ENCODE results near the gene ADAMTS2.

ADAMTS2 gene

GRCh38 chr5:179139111-179139935 is 205.9 kb downstream of the ADAMTS2 start:
- DNase-seq (ENCODE audit: low spot score), result no peak

- no peak for DNase-seq (ENCODE audit: low spot score)
Measured at GRCh38 chr5:179138568-179138925, 206.7 kb downstream of the ADAMTS2 start.

- no peak for DNase-seq (ENCODE audit: low spot score)
Measured at GRCh38 chr5:179137643-179138567, 207.4 kb downstream of the ADAMTS2 start.

GRCh38 chr5:179137016-179137642 is 208.1 kb downstream of the ADAMTS2 start:
- DNase-seq (ENCODE audit: low spot score), result no peak

- no peak for DNase-seq (ENCODE audit: low spot score)
Measured at GRCh38 chr5:179135441-179136215, 209.6 kb downstream of the ADAMTS2 start.

- no peak for DNase-seq (ENCODE audit: low spot score)
Measured at GRCh38 chr5:179135006-179135405, 210.3 kb downstream of the ADAMTS2 start.

GRCh38 chr5:179134511-179134910 is 210.8 kb downstream of the ADAMTS2 start:
- no peak for DNase-seq (ENCODE audit: low spot score)

- DNase-seq (ENCODE audit: low spot score), result no peak
Measured at GRCh38 chr5:179132586-179133355, 212.5 kb downstream of the ADAMTS2 start.

GRCh38 chr5:179131886-179132585 is 213.2 kb downstream of the ADAMTS2 start:
- no peak for DNase-seq (ENCODE audit: low spot score)

- no peak for DNase-seq (ENCODE audit: low spot score)
Measured at GRCh38 chr5:179131321-179131835, 213.9 kb downstream of the ADAMTS2 start.

- DNase-seq (ENCODE audit: low spot score), result no peak
Measured at GRCh38 chr5:179130101-179130681, 215.1 kb downstream of the ADAMTS2 start.

GRCh38 chr5:179129607-179130071 is 215.6 kb downstream of the ADAMTS2 start:
- no peak for DNase-seq (ENCODE audit: low spot score)

GRCh38 chr5:179128976-179129375 is 216.3 kb downstream of the ADAMTS2 start:
- DNase-seq (ENCODE audit: low spot score), result no peak

- no peak for DNase-seq (ENCODE audit: low spot score)
Measured at GRCh38 chr5:179128041-179128365, 217.3 kb downstream of the ADAMTS2 start.

GRCh38 chr5:179127136-179128040 is 217.9 kb downstream of the ADAMTS2 start:
- no peak for DNase-seq (ENCODE audit: low spot score)

GRCh38 chr5:179126506-179126991 is 218.7 kb downstream of the ADAMTS2 start:
- no peak for DNase-seq (ENCODE audit: low spot score)

GRCh38 chr5:179125789-179126505 is 219.3 kb downstream of the ADAMTS2 start:
- DNase-seq (ENCODE audit: low spot score), result no peak
